Prostate gland (tissue), 2 donors: ENCODE measurements around the gene JMJD7. TPM values are rescaled to one million over a fixed set of nuclear protein-coding genes. Genes with fewer than 3 reads are reported as not detected.
A peak's percentile ranks its signal among the peaks of the same experiment; 100 is the strongest.

Experiments
- DNase-seq: peaks from one replicate; pipeline ENCODE4 v3.0.0-alpha.2; 2019; ENCODE audit warnings: low spot score
- H3K27ac ChIP-seq, 2 donors: fragments of 200-600 bp; sonication (generic); 2 replicates each; pipeline ENCODE4 v1.5.1; 2017 to 2019
- H3K27me3 ChIP-seq: fragments of 200-600 bp; sonication (generic); replicated peaks from 2 replicates; pipeline ENCODE4 v1.5.1; 2019; ENCODE audit not compliant: insufficient read depth
- H3K36me3 ChIP-seq, 2 donors: fragments of 200-600 bp; sonication (generic); 1 replicate in 1 of 2; 2 replicates in 1 of 2; pipeline versions ENCODE4 v1.5.1 to v1.8.1; 2017 to 2019
- H3K4me1 ChIP-seq: fragments of 200-600 bp; sonication (generic); replicated peaks from 2 replicates; pipeline ENCODE4 v1.5.1; 2019
- H3K4me3 ChIP-seq, 2 donors: fragments of 200-600 bp; sonication (generic); 2 replicates each; pipeline ENCODE4 v1.5.1; 2017 to 2019
- H3K9me3 ChIP-seq: fragments of 200-600 bp; sonication (generic); 2 replicates; pipeline ENCODE4 v1.5.1; 2017
- CTCF ChIP-seq, 4 experiments: fragments of 200-600 bp in 2 of 4; fragments of 450-650 bp in 2 of 4; sonication (generic) in 2 of 4; IDR thresholded peaks; 1 replicate in 3 of 4; 2 replicates in 1 of 4; pipeline ENCODE4 v1.5.1; 2016 to 2019; ENCODE audit warnings: antibody characterized with exemption in 4 of 4, mild to moderate bottlenecking in 2 of 4, moderate library complexity in 2 of 4
- POLR2A ChIP-seq: fragments of 450-650 bp; IDR thresholded peaks from one replicate; pipeline ENCODE4 v1.6.1; 2016; ENCODE audit warnings: antibody characterized with exemption, mild to moderate bottlenecking
- POLR2AphosphoS5 ChIP-seq: sonication (generic); formaldehyde crosslinking; IDR thresholded peaks from one replicate; pipeline ENCODE4 v1.6.1; 2017; ENCODE audit warnings: antibody characterized with exemption
- WGBS: methylation state at CpG from one replicate; pipeline ENCODE4 v1.1.5; 2018; 5-methylcytosine and 5-hydroxymethylcytosine counted together
- intact Hi-C: fragments of 100-400 bp; cut with DNase I; formaldehyde crosslinking; loops from one replicate; pipeline ENCODE4 v1.14.2; 2022
- total RNA-seq, 2 donors: library from RNA; depleted of rRNA; stranded (reverse); fragments of >200 nt; gene quantifications; one replicate each; pipeline ENCODE4 v1.1.0, GENCODE V29; 2016

The JMJD7 gene
- total RNA-seq, 2 donors from 2014 or later = 20.7 to 56.6 TPM

GRCh38 chr15:41806291-41807181, 21.4 kb upstream of the JMJD7 start:
- intact Hi-C loops = no loop called here
- H3K4me3 ChIP-seq = no peak overlapping the region
- H3K9me3 ChIP-seq = no peaks in the 10 kb centered on the region
- no peak for TF ChIP-seq POLR2A
- TF ChIP-seq CTCF (IDR thresholded peaks at IDR 0.05) = peak in 1 of 4 experiments; percentile 48
- no peak for TF ChIP-seq POLR2AphosphoS5
- H3K27ac ChIP-seq = no peak overlapping the region
- no peaks in the 10 kb centered on the region for H3K27me3 ChIP-seq
- 61% methylated on average over 9 of the region's 10 CpGs for WGBS
- no peaks in the 10 kb centered on the region for H3K36me3 ChIP-seq
- H3K4me1 ChIP-seq = no peaks in the 10 kb centered on the region
- peak; percentile 42 for DNase-seq

GRCh38 chr15:41809121-41809520, 18.8 kb upstream of the JMJD7 start:
- Histone ChIP-seq H3K4me3 (no peak overlapping the region), H3K4me1 (no peaks in the 10 kb centered on the region), H3K9me3 (no peaks in the 10 kb centered on the region), H3K27ac (no peak overlapping the region), H3K27me3 (no peaks in the 10 kb centered on the region), H3K36me3 (peaks cover 0 to 11% of the 10 kb centered on the region in 2 donors)
- DNase-seq = no peak
- WGBS = 86% methylated on average over 2 of the region's 2 CpGs
- TF ChIP-seq CTCF (IDR thresholded peaks at IDR 0.05) = no peak
- TF ChIP-seq POLR2AphosphoS5 = no peak
- no peak for TF ChIP-seq POLR2A
- intact Hi-C loops = no loop called here

- H3K36me3 ChIP-seq = peaks cover 0 to 11% of the 10 kb centered on the region in 2 donors
- TF ChIP-seq CTCF (IDR thresholded peaks at IDR 0.05) (no peak), POLR2A (no peak), POLR2AphosphoS5 (no peak)
- intact Hi-C loops = loop anchor here (5.0 kb wide), 1 partner anchor 207 kb away; no protein-coding TSS in a partner anchor
- H3K9me3 ChIP-seq = no peaks in the 10 kb centered on the region
- H3K4me1 ChIP-seq = no peaks in the 10 kb centered on the region
- DNase-seq = no peak
- WGBS = 78% methylated on average over 12 of the region's 12 CpGs
- no peaks in the 10 kb centered on the region for H3K27me3 ChIP-seq
- no peak overlapping the region for H3K4me3 ChIP-seq
- no peak overlapping the region for H3K27ac ChIP-seq
Observed at GRCh38 chr15:41809526-41810220, 18.2 kb upstream of the JMJD7 start.

GRCh38 chr15:41810651-41811431, 17.1 kb upstream of the JMJD7 start:
- intact Hi-C loops = loop anchor here (1.0 to 5.0 kb wide), 2 partner anchors 37 to 209 kb away; partner anchors contain the start of gene MAPKBP1
- WGBS = 94% methylated on average over 5 of the region's 5 CpGs
- Histone ChIP-seq H3K27ac (no peak overlapping the region), H3K9me3 (no peaks in the 10 kb centered on the region), H3K36me3 (peaks cover 0 to 11% of the 10 kb centered on the region in 2 donors), H3K4me1 (no peaks in the 10 kb centered on the region), H3K27me3 (no peaks in the 10 kb centered on the region), H3K4me3 (no peak overlapping the region)
- no peak for TF ChIP-seq POLR2A
- no peak for TF ChIP-seq CTCF (IDR thresholded peaks at IDR 0.05)
- TF ChIP-seq POLR2AphosphoS5 = no peak
- DNase-seq = no peak
